HEK293 (cell line): ENCODE data around the gene AGT.

Experiments
- CTCF ChIA-PET: fragments of 350-600 bp; formaldehyde crosslinking; extraction: SDS; loops from one replicate; lab custom pipeline; 2021; ENCODE audit warnings: antibody characterized with exemption; lab: Yijun Ruan, JAX
- POLR2A ChIA-PET: fragments of 300-600 bp; formaldehyde crosslinking; extraction: SDS; loops from one replicate; lab custom pipeline; 2020; ENCODE audit warnings: antibody characterized with exemption, inconsistent platforms; lab: Yijun Ruan, JAX
- H3K27ac ChIP-seq: fragments of 200-500 bp; sonication (Bioruptor generic); 2 replicates; pipeline ENCODE4 v1.5.1; 2014; ENCODE audit warnings: low read depth, low read length, control low read depth, inconsistent platforms; ENCODE audit errors: extremely low read depth
- H3K36me3 ChIP-seq, 2 experiments: fragments of 200-500 bp in 1 of 2; sonication (Bioruptor generic) in 1 of 2; 1 replicate in 1 of 2; 2 replicates in 1 of 2; pipeline ENCODE4 v1.5.1; 2014 to 2017; ENCODE audit warnings: inconsistent platforms in 2 of 2, low read length in 2 of 2; ENCODE audit not compliant: control insufficient read depth in 2 of 2, insufficient read depth in 1 of 2
- H3K4me1 ChIP-seq: fragments of 200-500 bp; sonication (Bioruptor generic); 2 replicates; pipeline ENCODE4 v1.5.1; 2014; ENCODE audit warnings: mild to moderate bottlenecking, low read length, inconsistent platforms; ENCODE audit not compliant: control insufficient read depth, insufficient read depth
- H3K4me3 ChIP-seq: 2 replicates; pipeline ENCODE4 v1.5.1; 2011; ENCODE audit warnings: low read depth, mild to moderate bottlenecking, control low read depth, low read length, moderate library complexity
- H3K9me3 ChIP-seq: fragments of 200-500 bp; sonication (Bioruptor generic); 2 replicates; pipeline ENCODE4 v1.5.1; 2014; ENCODE audit warnings: low read depth, low read length, inconsistent platforms; ENCODE audit not compliant: control insufficient read depth, insufficient read depth
- HOXA7 ChIP-seq: sonication (generic); formaldehyde crosslinking; IDR thresholded peaks from 2 replicates; pipeline ENCODE4 v1.8.1; 2022; ENCODE audit warnings: missing genetic modification reagents, borderline replicate concordance
- HOXC10 ChIP-seq: sonication (generic); formaldehyde crosslinking; IDR thresholded peaks from 2 replicates; pipeline ENCODE4 v1.8.1; 2023; ENCODE audit warnings: mild to moderate bottlenecking, missing genetic modification reagents
- MZF1 ChIP-seq: fragments of 450-650 bp; formaldehyde crosslinking; IDR thresholded peaks from 2 replicates; pipeline ENCODE4 v1.5.1; 2017; ENCODE audit warnings: missing biosample characterization, missing genetic modification characterization, borderline replicate concordance
- PRDM1 ChIP-seq: fragments of 450-650 bp; formaldehyde crosslinking; IDR thresholded peaks from 2 replicates; pipeline ENCODE4; 2016; ENCODE audit warnings: missing biosample characterization, missing genetic modification characterization
- PRDM10 ChIP-seq: fragments of 450-650 bp; formaldehyde crosslinking; IDR thresholded peaks from 2 replicates; pipeline ENCODE4 v1.5.1; 2016; ENCODE audit warnings: missing biosample characterization, missing genetic modification characterization
- SP2 ChIP-seq: fragments of 450-650 bp; formaldehyde crosslinking; IDR thresholded peaks from 2 replicates; pipeline ENCODE4 v1.5.1; 2016; ENCODE audit warnings: missing biosample characterization, missing genetic modification characterization
- SP3 ChIP-seq: fragments of 450-650 bp; formaldehyde crosslinking; IDR thresholded peaks from 2 replicates; pipeline ENCODE4 v1.5.1; 2016; ENCODE audit warnings: missing biosample characterization, missing genetic modification characterization
- WT1 ChIP-seq: fragments of 450-650 bp; formaldehyde crosslinking; IDR thresholded peaks from 2 replicates; pipeline ENCODE4 v1.5.1; 2016; ENCODE audit warnings: missing biosample characterization, missing genetic modification characterization
- YY1 ChIP-seq: fragments of 450-650 bp; formaldehyde crosslinking; IDR thresholded peaks from 2 replicates; pipeline ENCODE4 v1.5.1; 2018; ENCODE audit warnings: missing biosample characterization, missing genetic modification characterization
- ZBTB17 ChIP-seq: fragments of 450-650 bp; formaldehyde crosslinking; IDR thresholded peaks from 2 replicates; pipeline ENCODE4 v1.5.1; 2016; ENCODE audit warnings: missing biosample characterization, missing genetic modification characterization
- ZBTB48 ChIP-seq: fragments of 450-650 bp; formaldehyde crosslinking; IDR thresholded peaks from 2 replicates; pipeline ENCODE4 v1.5.1; 2016; ENCODE audit warnings: missing biosample characterization, missing genetic modification characterization
- ZNF274 ChIP-seq, 2 experiments: fragments of 200-500 bp in 1 of 2; fragments of 450-650 bp in 1 of 2; sonication (Bioruptor generic) in 1 of 2; formaldehyde crosslinking in 1 of 2; IDR thresholded peaks; 2 replicates each; pipeline versions ENCODE4 v1.5.1 to v1.6.1; 2014 to 2016; ENCODE audit warnings: borderline replicate concordance in 1 of 2, inconsistent platforms in 1 of 2, low read length in 1 of 2, missing biosample characterization in 1 of 2, missing genetic modification characterization in 1 of 2
- ZNF341 ChIP-seq: fragments of 450-650 bp; formaldehyde crosslinking; IDR thresholded peaks from 2 replicates; pipeline ENCODE4; 2016; ENCODE audit warnings: low read depth, missing biosample characterization, missing genetic modification characterization
- ZNF362 ChIP-seq: fragments of 450-650 bp; formaldehyde crosslinking; IDR thresholded peaks from 2 replicates; pipeline ENCODE4 v1.5.1; 2016; ENCODE audit warnings: missing biosample characterization, missing genetic modification characterization
- ZNF366 ChIP-seq: fragments of 450-650 bp; formaldehyde crosslinking; conservative IDR thresholded peaks from 2 replicates; pipeline ENCODE4 v1.5.1; 2016; ENCODE audit warnings: missing biosample characterization, missing genetic modification characterization
- ZNF433 ChIP-seq: fragments of 450-650 bp; formaldehyde crosslinking; IDR thresholded peaks from 2 replicates; pipeline ENCODE4 v1.5.1; 2016; ENCODE audit warnings: missing biosample characterization, missing genetic modification characterization, low read depth
- ZNF639 ChIP-seq: fragments of 450-650 bp; formaldehyde crosslinking; IDR thresholded peaks from 2 replicates; pipeline ENCODE4 v1.5.1; 2016; ENCODE audit warnings: missing biosample characterization, missing genetic modification characterization
- ZNF660 ChIP-seq: fragments of 450-650 bp; IDR thresholded peaks from 2 replicates; pipeline ENCODE4 v1.5.1; 2018; ENCODE audit warnings: missing biosample characterization, mild to moderate bottlenecking, missing genetic modification characterization
- ZNF664 ChIP-seq: fragments of 450-650 bp; formaldehyde crosslinking; IDR thresholded peaks from 2 replicates; pipeline ENCODE4 v1.5.1; 2016; ENCODE audit warnings: missing biosample characterization, missing genetic modification characterization
- ZNF76 ChIP-seq: fragments of 450-650 bp; formaldehyde crosslinking; IDR thresholded peaks from 2 replicates; pipeline ENCODE4; 2016; ENCODE audit warnings: low read depth, missing biosample characterization, missing genetic modification characterization, borderline replicate concordance
- ZSCAN16 ChIP-seq: fragments of 450-650 bp; formaldehyde crosslinking; IDR thresholded peaks from 2 replicates; pipeline ENCODE4 v1.5.1; 2016; ENCODE audit warnings: missing biosample characterization, missing genetic modification characterization
- ZSCAN30 ChIP-seq: fragments of 450-650 bp; IDR thresholded peaks from 2 replicates; pipeline ENCODE4 v1.5.1; 2018; ENCODE audit warnings: missing biosample characterization, mild to moderate bottlenecking, missing genetic modification characterization, moderate library complexity
- TF ChIP-seq, protein P1 (sequence below): fragments of 450-650 bp; formaldehyde crosslinking; IDR thresholded peaks from 2 replicates; pipeline ENCODE4 v1.5.1; 2016; ENCODE audit warnings: missing biosample characterization, missing genetic modification characterization

Gene AGT

DNA sequence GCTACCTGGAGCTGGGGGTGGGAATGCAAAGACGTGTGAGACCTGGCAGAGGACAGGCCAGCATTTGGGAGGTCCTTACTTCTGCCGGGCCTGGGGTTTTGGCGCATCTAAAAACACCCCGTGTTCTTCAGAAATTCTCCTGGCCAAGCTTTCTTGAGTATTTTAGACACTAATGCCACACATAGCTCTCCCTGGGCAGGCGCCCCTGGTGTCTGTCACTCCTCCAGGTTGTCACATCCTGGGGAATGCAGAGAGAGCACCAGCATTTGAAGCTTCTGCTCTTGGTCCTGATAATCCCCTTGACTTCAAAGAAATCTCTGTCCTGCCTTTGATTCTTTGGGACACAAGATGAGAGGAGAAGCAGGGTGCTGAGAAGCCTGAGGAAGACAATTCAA is 39.3 kb upstream of the AGT start:
- POLR2A ChIA-PET = no interaction called here
- Histone ChIP-seq H3K9me3 (no peaks in the 10 kb centered on the region), H3K36me3 (no peaks in the 10 kb centered on the region), H3K4me3 (no peak overlapping the region), H3K27ac (no peak overlapping the region; the same call in 1 of the 2 replicates), H3K4me1 (no peaks in the 10 kb centered on the region; the same call in 1 of the 2 replicates)
- no peak for TF ChIP-seq YY1 (tag by site-specific recombination)
- 0 out of 2 replicates have a peak, but pooled peaks have one; percentile 9 for TF ChIP-seq ZBTB17
- CTCF ChIA-PET = interaction anchor here (1.0 kb wide), 1 partner anchor 10 kb away, joined by 4 read pairs; no protein-coding TSS in a partner anchor

DNA sequence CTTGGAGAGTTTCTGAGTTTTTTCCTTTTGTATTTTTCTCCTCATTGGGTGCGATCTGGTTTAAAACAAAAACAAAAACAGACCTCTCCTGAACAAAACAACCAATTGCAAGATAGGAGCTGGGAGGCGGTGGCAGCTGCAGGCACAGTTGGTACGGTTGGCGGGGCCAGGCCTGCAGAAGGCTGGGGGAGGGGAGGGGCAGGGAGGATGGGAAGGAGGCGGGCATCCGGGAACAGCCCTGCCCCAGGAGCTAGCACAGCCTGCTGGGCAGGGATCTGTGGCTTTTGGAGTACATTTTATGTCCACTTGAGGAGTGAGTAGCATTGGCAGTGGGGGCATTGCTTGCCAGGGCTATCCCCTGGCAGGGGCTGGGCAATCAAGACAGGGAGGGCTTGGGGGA is 38.5 kb upstream of the AGT start:
- Histone ChIP-seq H3K27ac (no peak overlapping the region), H3K36me3 (no peaks in the 10 kb centered on the region), H3K4me1 (no peaks in the 10 kb centered on the region; the same call in 1 of the 2 replicates), H3K4me3 (no peak overlapping the region), H3K9me3 (no peaks in the 10 kb centered on the region)
- POLR2A ChIA-PET = interaction anchor here (0.6 kb wide), 1 partner anchor 33 kb away, joined by 5 read pairs; no protein-coding TSS in a partner anchor
- CTCF ChIA-PET = interaction anchor here (0.6 to 1.0 kb wide), 3 partner anchors 9 to 481 kb away, joined by 3 to 4 read pairs (median 3); no protein-coding TSS in a partner anchor
- peak; percentile 55 for TF ChIP-seq SP2 (tag by site-specific recombination)
- peak; percentile 67 for TF ChIP-seq ZNF341
- no peak for TF ChIP-seq ZNF639 (tag by site-specific recombination)
- TF ChIP-seq WT1 (tag by site-specific recombination) = 0 out of 2 replicates have a peak, but pooled peaks have one; percentile 37
- no peak for TF ChIP-seq ZNF433 (tag by site-specific recombination)
- peak; percentile 48; the same call in 1 of the 2 replicates for TF ChIP-seq SP3 (tag by site-specific recombination)

- CTCF ChIA-PET = no interaction called here
- POLR2A ChIA-PET = no interaction called here
- Histone ChIP-seq H3K27ac (no peak overlapping the region), H3K9me3 (no peaks in the 10 kb centered on the region), H3K4me3 (no peak overlapping the region), H3K4me1 (no peaks in the 10 kb centered on the region; the same call in 1 of the 2 replicates), H3K36me3 (no peaks in the 10 kb centered on the region)
- TF ChIP-seq ZBTB48 (tag by site-specific recombination) (0 out of 2 replicates have a peak, but pooled peaks have one; percentile 1), ZNF274 (IDR thresholded peaks at IDR 0.05; ENCODE audit: low read length) (no peak), ZNF274 (tag by site-specific recombination; IDR thresholded peaks at IDR 0.05; ENCODE audit: borderline replicate concordance) (no peak), ZSCAN16 (no peak), ZSCAN30 (tag by site-specific recombination) (no peak), ZBTB17 (0 out of 2 replicates have a peak, but pooled peaks have one; percentile 19), ZNF76 (tag by site-specific recombination) (no peak), MZF1 (tag by site-specific recombination) (no peak), ZNF660 (tag by site-specific recombination) (no peak), ZNF664 (no peak), PRDM1 (tag by site-specific recombination) (peak; percentile 82), ZNF362 (tag by site-specific recombination) (no peak), HOXC10 (CRISPR knock-in tag) (no peak), PRDM10 (tag by site-specific recombination) (peak; percentile 32; the same call in 1 of the 2 replicates), HOXA7 (CRISPR knock-in tag) (no peak), ZNF366 (tag by site-specific recombination) (peak; percentile 98)
- TF ChIP-seq, protein P1, sequence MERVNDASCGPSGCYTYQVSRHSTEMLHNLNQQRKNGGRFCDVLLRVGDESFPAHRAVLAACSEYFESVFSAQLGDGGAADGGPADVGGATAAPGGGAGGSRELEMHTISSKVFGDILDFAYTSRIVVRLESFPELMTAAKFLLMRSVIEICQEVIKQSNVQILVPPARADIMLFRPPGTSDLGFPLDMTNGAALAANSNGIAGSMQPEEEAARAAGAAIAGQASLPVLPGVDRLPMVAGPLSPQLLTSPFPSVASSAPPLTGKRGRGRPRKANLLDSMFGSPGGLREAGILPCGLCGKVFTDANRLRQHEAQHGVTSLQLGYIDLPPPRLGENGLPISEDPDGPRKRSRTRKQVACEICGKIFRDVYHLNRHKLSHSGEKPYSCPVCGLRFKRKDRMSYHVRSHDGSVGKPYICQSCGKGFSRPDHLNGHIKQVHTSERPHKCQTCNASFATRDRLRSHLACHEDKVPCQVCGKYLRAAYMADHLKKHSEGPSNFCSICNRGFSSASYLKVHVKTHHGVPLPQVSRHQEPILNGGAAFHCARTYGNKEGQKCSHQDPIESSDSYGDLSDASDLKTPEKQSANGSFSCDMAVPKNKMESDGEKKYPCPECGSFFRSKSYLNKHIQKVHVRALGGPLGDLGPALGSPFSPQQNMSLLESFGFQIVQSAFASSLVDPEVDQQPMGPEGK (tag by site-specific recombination) = no peak
Observed at GRCh38 chr1:230750986-230751625, 37.2 kb upstream of the AGT start.
